Small intestine (tissue), 7 donors: Measurements from ENCODE around the gene PLEKHG1. TPM values are rescaled to one million over a fixed set of nuclear protein-coding genes. Genes with fewer than 3 reads are reported as not detected.

Experiments used
- DNase-seq, 2 donors: peaks; one replicate each; pipeline versions ENCODE4 v3.0.0 to v3.0.0-alpha.2; 2013
- FAIRE-seq: peaks from 2 replicates; lab custom pipeline; 2012; peaks lifted over from hg19 to GRCh38; lab: Jason Lieb, UNC
- H3K27ac ChIP-seq, 3 donors: one replicate each; pipeline ENCODE4 v1.5.1; 2013; ENCODE audit warnings: low read length in 2 of 3, mild to moderate bottlenecking in 2 of 3, control low read depth in 1 of 3, inconsistent platforms in 1 of 3, low read depth in 1 of 3, moderate library complexity in 1 of 3
- H3K27me3 ChIP-seq, 3 donors: one replicate each; pipeline ENCODE4 v1.6.1; 2013; ENCODE audit warnings: low read length in 3 of 3, inconsistent platforms in 1 of 3; ENCODE audit not compliant: control insufficient read depth in 3 of 3, insufficient read depth in 3 of 3
- H3K36me3 ChIP-seq, 3 donors: one replicate each; pipeline ENCODE4 v1.6.1; 2013; ENCODE audit warnings: low read length in 3 of 3, inconsistent platforms in 1 of 3, low read depth in 1 of 3, mild to moderate bottlenecking in 1 of 3, moderate library complexity in 1 of 3; ENCODE audit not compliant: control insufficient read depth in 3 of 3, insufficient read depth in 2 of 3
- H3K4me1 ChIP-seq, 3 donors: one replicate each; pipeline ENCODE4 v1.6.1; 2013; ENCODE audit warnings: low read length in 2 of 3, inconsistent platforms in 1 of 3, low read depth in 1 of 3, mild to moderate bottlenecking in 1 of 3, moderate library complexity in 1 of 3; ENCODE audit not compliant: control insufficient read depth in 3 of 3, insufficient read depth in 2 of 3
- H3K4me3 ChIP-seq, 3 donors: one replicate each; pipeline ENCODE4 v1.5.1; 2013; ENCODE audit warnings: low read length in 3 of 3, control low read depth in 1 of 3, inconsistent platforms in 1 of 3, low read depth in 1 of 3, mild to moderate bottlenecking in 1 of 3, moderate library complexity in 1 of 3
- H3K9me3 ChIP-seq, 2 donors: one replicate each; pipeline ENCODE4 v1.6.1; 2013; ENCODE audit warnings: low read depth in 1 of 2, low read length in 1 of 2; ENCODE audit not compliant: control insufficient read depth in 2 of 2, insufficient read depth in 1 of 2
- WGBS, 3 donors: extraction: QIAGEN DNeasy Blood & Tissue Kit; methylation state at CpG; one replicate each; pipeline ENCODE4 v1.1.7; 2013; 5-methylcytosine and 5-hydroxymethylcytosine counted together
- polyA plus RNA-seq, 4 donors: library from polyadenylated mRNA; stranded (reverse) in 3 of 4; unstranded in 1 of 4; fragments of 200-250 nt in 3 of 4; fragments of 120-200 nt in 1 of 4; gene quantifications; one replicate each; pipeline versions ENCODE4 v1.2.1 to v1.2.3, GENCODE V29; 2013
- donor health status: healthy with polysubstance abuse.
- donor health status: control.
- donor health status: control.
- donor health status: Bipolar disorder and iron deficiency.
- donor health status: healthy.

The PLEKHG1 gene
- polyA plus RNA-seq, 4 donors, result 3.0 to 7.0 (median 5.9) TPM

GRCh38 chr6:150624191-150624590 lies 24.5 kb downstream of the PLEKHG1 start:
- no peak overlapping the region for H3K27ac ChIP-seq
- WGBS, 3 donors, result 88 to 89% (median 89%) methylated on average over 5 of the region's 5 CpGs
- H3K27me3 ChIP-seq, result no peaks in the 10 kb centered on the region
- DNase-seq (no peak), FAIRE-seq (no peak)
- H3K4me3 ChIP-seq, result no peak overlapping the region
- no peaks in the 10 kb centered on the region for H3K9me3 ChIP-seq
- peaks cover 9 to 22% (median 20%) of the 10 kb centered on the region in 3 donors for H3K4me1 ChIP-seq
- H3K36me3 ChIP-seq, result no peaks in the 10 kb centered on the region

GRCh38 chr6:150625927-150626326 lies 26.2 kb downstream of the PLEKHG1 start:
- DNase-seq (no peak), FAIRE-seq (no peak)
- no peak overlapping the region for H3K4me3 ChIP-seq
- 86 to 100% (median 97%) methylated on average over 4 of the region's 4 CpGs for WGBS, 3 donors
- H3K27ac ChIP-seq, result no peak overlapping the region
- H3K36me3 ChIP-seq, result no peaks in the 10 kb centered on the region
- H3K27me3 ChIP-seq, result no peaks in the 10 kb centered on the region
- H3K9me3 ChIP-seq, result no peaks in the 10 kb centered on the region
- H3K4me1 ChIP-seq, result peaks cover 3 to 15% (median 12%) of the 10 kb centered on the region in 3 donors

- H3K27me3 ChIP-seq, result no peaks in the 10 kb centered on the region
- FAIRE-seq, result no peak
- no peaks in the 10 kb centered on the region for H3K36me3 ChIP-seq
- no peak overlapping the region for H3K4me3 ChIP-seq
- peaks cover 3 to 15% (median 15%) of the 10 kb centered on the region in 3 donors for H3K4me1 ChIP-seq
- H3K9me3 ChIP-seq, result no peaks in the 10 kb centered on the region
- peak overlapping the region in 1 of 3 donors; percentile 15 for H3K27ac ChIP-seq
- no peak for DNase-seq
These were observed 27.5 kb downstream of the PLEKHG1 start for GRCh38 chr6:150627154-150627553.

GRCh38 chr6:150627585-150628025 lies 27.9 kb downstream of the PLEKHG1 start:
- Histone ChIP-seq H3K36me3 (no peaks in the 10 kb centered on the region), H3K9me3 (no peaks in the 10 kb centered on the region), H3K4me1 (peaks cover 3 to 19% (median 17%) of the 10 kb centered on the region in 3 donors), H3K27ac (peak overlapping the region in 2 of 3 donors; percentile 15 to 42), H3K27me3 (no peaks in the 10 kb centered on the region), H3K4me3 (no peak overlapping the region)
- DNase-seq, result peak; percentile 39 to 52
- no peak for FAIRE-seq
- 32 to 36% (median 34%) methylated on average over 5 of the region's 5 CpGs for WGBS, 3 donors

GRCh38 chr6:150628908-150629307 lies 29.2 kb downstream of the PLEKHG1 start:
- H3K27ac ChIP-seq, result peak overlapping the region in 2 of 3 donors; percentile 20 to 61
- DNase-seq, result peak in 1 of 2 donors; percentile 61
- peaks cover 5 to 22% (median 20%) of the 10 kb centered on the region in 3 donors for H3K4me1 ChIP-seq
- no peaks in the 10 kb centered on the region for H3K36me3 ChIP-seq
- FAIRE-seq, result no peak
- no peaks in the 10 kb centered on the region for H3K27me3 ChIP-seq
- H3K4me3 ChIP-seq, result no peak overlapping the region
- H3K9me3 ChIP-seq, result no peaks in the 10 kb centered on the region
- 39 to 63% (median 53%) methylated on average over 6 of the region's 6 CpGs for WGBS, 3 donors

- peaks cover 5 to 24% (median 24%) of the 10 kb centered on the region in 3 donors for H3K4me1 ChIP-seq
These were observed 31.7 kb downstream of the PLEKHG1 start for GRCh38 chr6:150631283-150631983.

GRCh38 chr6:150631984-150632642 lies 32.4 kb downstream of the PLEKHG1 start:
- WGBS, 3 donors, result 59 to 67% (median 63%) methylated on average over 9 of the region's 9 CpGs
- Histone ChIP-seq H3K4me3 (no peak overlapping the region), H3K4me1 (peaks cover 5 to 24% (median 21%) of the 10 kb centered on the region in 3 donors), H3K36me3 (no peaks in the 10 kb centered on the region), H3K27me3 (no peaks in the 10 kb centered on the region), H3K27ac (peak overlapping the region in 1 of 3 donors; percentile 77), H3K9me3 (no peaks in the 10 kb centered on the region)
- DNase-seq (no peak), FAIRE-seq (no peak)

More at GRCh38 chr6:150631283-150631983, 31.7 kb downstream of the PLEKHG1 start:
- no peaks in the 10 kb centered on the region for H3K9me3 ChIP-seq
- FAIRE-seq (no peak), DNase-seq (no peak)
- H3K4me3 ChIP-seq, result no peak overlapping the region
- no peaks in the 10 kb centered on the region for H3K36me3 ChIP-seq
- no peaks in the 10 kb centered on the region for H3K27me3 ChIP-seq
- H3K27ac ChIP-seq, result peak overlapping the region in 2 of 3 donors; percentile 6 to 77
- 73 to 84% (median 79%) methylated on average over 12 of the region's 12 CpGs for WGBS, 3 donors

GRCh38 chr6:150632785-150633485 lies 33.2 kb downstream of the PLEKHG1 start:
- Histone ChIP-seq H3K9me3 (no peaks in the 10 kb centered on the region), H3K4me1 (peaks cover 5 to 20% (median 19%) of the 10 kb centered on the region in 3 donors), H3K4me3 (peak overlapping the region in 1 of 3 donors; percentile 7), H3K27ac (peak overlapping the region in 2 of 3 donors; percentile 9 to 57), H3K27me3 (no peaks in the 10 kb centered on the region), H3K36me3 (no peaks in the 10 kb centered on the region)
- no peak for FAIRE-seq
- no peak for DNase-seq
- 65 to 79% (median 66%) methylated on average over 13 of the region's 13 CpGs for WGBS, 3 donors
